GM19099 (cell line): ENCODE data around the gene GMEB1.

ENCODE experiments used
- POLR2A ChIP-seq: IDR thresholded peaks from 3 replicates; pipeline ENCODE4 v1.6.1; 2011; ENCODE audit warnings: low read depth; ENCODE audit not compliant: insufficient read length; ENCODE audit errors: extremely low read depth

The GMEB1 gene, protein sequence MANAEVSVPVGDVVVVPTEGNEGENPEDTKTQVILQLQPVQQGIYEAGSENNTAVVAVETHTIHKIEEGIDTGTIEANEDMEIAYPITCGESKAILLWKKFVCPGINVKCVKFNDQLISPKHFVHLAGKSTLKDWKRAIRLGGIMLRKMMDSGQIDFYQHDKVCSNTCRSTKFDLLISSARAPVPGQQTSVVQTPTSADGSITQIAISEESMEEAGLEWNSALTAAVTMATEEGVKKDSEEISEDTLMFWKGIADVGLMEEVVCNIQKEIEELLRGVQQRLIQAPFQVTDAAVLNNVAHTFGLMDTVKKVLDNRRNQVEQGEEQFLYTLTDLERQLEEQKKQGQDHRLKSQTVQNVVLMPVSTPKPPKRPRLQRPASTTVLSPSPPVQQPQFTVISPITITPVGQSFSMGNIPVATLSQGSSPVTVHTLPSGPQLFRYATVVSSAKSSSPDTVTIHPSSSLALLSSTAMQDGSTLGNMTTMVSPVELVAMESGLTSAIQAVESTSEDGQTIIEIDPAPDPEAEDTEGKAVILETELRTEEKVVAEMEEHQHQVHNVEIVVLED

DNA sequence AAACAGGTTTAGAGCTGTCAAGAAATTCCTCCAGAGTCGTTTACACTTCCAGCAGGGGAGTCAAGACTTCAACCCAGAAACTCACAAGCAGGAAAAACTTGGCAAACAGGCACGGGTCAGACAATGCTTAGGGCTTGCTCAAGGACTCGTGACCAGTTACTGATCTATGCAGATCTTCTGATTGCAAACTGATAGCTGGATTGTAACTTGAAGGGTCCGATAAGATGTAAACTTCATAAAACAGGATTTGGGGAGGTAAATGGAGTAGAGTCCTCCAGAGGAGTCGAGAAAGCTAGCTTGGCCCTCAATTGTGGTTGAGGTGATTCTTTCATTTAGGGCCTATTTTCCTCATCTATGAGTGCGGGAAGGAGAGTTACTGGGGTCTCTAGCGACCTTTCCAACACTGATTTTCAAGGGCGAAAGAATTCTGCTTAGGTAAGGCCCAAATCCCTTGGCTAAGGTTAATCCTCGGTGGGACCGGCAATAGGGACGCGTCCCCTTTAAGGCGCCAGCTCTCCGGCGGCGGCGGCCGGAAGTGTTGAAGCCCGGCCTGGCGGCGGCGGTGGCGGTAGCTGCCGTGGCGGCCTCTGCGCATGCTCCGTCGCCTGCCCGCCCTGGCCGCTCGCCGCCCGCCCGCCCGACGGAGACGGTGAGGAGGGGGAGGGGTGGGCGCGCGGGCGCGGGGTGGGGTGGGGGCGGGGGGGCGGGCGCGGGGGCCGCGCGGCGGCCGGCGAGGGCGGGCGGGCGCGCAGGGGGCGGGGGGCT lies at the start of gene GMEB1:
TSS of gene GMEB1 (plus strand) at position 594 of the 765 bp plus-strand sequence. CDS start 14,829 bp downstream, outside the sequence.
- no peak for TF ChIP-seq POLR2A

- no peak for TF ChIP-seq POLR2A
Observed at GRCh38 chr1:28631713-28632112, 36.9 kb upstream of the GMEB1 start.

- TF ChIP-seq POLR2A: no peak
Observed at GRCh38 chr1:28632560-28632959, 36.0 kb upstream of the GMEB1 start.

- no peak for TF ChIP-seq POLR2A
Observed at GRCh38 chr1:28640766-28641165, 27.8 kb upstream of the GMEB1 start.

DNA sequence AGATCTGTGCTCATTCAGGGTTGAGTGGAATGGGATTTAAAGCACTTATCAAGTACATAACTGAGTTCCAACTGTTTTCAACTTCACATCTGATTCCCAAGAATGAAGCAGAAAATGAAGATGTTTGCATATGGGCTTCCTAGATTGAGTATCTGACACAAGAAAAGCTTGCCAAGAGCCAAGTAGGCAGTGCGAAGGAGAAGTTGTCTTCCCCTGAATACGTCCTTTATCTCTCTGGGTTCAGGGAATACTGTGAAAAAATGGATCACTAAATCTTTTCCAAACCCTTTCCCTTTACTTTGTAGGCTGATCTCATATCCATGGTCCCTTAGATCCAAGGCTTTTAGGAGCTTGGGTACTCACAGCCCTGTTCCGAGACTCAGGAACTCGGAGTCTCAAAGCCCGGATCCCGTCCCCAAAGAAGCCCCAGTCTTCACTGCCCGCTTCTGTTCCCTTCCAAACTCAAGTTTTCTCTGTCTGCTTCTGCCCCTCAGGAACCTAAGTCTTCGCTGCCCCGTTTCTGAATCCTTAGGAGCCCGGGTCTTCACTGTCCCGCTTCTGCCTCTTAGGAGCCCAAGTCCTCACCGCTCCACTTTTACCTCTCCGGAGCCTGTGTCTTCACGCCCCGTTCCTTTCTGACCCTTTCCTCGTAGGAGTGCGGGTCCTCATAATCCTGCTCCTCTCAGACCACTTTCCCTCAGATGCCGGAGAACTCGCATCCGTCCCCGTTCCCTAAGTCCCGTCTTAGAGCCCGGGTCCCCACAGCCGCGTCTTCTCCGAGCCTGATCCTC lies 26.3 kb upstream of the GMEB1 start:
- TF ChIP-seq POLR2A: no peak

DNA sequence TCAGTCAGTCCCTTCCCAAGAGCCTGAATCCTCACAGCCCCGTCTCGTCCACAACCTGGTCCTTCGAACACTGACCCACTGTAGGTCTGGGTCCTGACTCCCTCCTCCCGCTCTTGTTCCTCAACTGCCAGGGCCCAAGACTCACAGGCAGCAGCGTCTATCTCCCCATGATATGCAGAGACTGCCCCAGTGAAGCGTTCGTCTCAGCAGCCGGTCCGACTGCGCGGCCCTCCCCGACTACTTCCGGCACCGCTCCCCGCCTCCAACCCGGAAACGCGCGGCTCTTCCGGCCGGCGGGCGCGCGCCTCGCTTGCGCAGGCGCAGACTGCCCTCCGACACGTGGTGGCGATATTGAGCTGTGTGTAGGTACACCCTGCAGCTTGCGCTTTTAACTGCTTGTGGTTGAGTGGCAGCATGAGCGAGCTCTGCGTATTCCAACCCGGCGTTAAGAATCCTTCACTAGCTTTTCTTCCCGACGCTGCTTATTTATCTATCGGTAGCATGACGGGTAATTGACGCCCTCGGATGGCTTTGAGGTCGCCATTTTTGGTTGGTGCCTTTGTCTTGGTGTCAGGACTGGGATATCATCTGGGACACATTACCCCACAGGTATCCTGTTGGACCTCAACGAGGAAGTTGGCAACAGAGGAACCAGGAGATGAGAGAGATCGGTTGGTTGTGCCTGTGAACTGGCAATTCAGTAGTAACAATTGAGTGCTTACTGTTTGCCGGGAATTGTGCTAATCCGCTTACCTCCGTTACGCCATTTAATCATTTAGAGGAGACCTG lies 25.5 kb upstream of the GMEB1 start, which contains the start of gene TAF12:
TSS of gene TAF12 (minus strand) at position 221 of the 789 bp plus-strand sequence. CDS start 20,986 bp downstream, outside the sequence.
- peak; percentile 99 for TF ChIP-seq POLR2A

- TF ChIP-seq POLR2A: no peak
Observed at GRCh38 chr1:28644494-28644893, 24.1 kb upstream of the GMEB1 start.

DNA sequence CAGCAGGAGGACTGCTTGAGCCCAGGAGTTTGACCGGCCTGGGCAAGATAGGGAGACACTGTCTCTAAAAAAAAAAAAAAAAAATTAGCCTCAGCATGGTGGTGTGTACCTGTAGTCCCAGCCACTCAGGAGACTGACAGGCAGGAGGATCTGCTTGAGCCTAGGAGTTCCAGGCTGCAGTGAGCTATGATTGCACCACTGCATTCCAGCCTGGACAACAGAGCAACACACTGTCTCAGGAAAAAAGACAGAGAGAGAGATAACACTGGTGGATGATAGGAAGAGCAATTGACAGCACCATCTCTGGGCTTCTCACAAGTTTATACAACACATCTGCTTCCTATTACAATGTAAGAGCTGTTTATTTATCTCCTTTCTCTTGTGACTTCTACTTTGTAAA lies 22.5 kb upstream of the GMEB1 start:
- no peak for TF ChIP-seq POLR2A

GRCh38 chr1:28648008-28648473 lies 20.5 kb upstream of the GMEB1 start:
- no peak for TF ChIP-seq POLR2A

DNA sequence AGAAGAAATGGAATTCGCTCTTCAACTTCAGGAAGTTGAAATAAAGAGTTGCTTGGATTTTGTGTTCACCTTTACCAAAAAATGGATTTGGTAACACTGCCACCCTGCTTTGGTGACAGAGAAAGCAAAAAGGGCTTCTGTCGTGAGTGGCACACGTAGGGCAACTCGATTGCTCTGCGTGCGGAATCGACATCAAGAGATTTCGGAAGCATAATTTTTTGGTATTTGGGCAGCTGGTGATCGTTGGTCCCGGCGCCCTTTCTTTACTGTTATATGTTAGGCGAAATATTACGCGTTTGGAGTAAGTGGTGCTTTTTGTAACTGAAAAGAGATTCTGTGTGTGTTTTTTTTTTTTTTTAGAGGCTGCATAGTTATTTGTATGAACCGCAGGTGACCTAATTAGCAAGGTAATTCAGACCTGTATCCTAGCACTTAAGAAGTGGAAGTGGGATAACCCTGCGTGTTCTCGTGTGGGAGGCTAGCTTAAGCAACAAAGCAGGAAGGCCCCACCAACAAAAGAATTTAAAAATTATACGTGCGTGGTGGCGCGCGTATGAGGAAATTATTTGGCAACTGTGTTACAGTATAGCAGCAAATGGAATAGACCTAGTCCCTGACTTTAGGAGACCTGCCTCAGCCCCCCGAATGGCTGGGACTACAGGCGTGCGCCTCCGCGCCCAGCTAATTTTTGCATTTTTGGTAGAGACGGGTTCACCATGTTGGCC lies 19.9 kb upstream of the GMEB1 start, which contains the start of gene RNU11:
TSS of gene RNU11 (plus strand) at position 127 of the 725 bp plus-strand sequence.
- TF ChIP-seq POLR2A: peak; percentile 100

DNA sequence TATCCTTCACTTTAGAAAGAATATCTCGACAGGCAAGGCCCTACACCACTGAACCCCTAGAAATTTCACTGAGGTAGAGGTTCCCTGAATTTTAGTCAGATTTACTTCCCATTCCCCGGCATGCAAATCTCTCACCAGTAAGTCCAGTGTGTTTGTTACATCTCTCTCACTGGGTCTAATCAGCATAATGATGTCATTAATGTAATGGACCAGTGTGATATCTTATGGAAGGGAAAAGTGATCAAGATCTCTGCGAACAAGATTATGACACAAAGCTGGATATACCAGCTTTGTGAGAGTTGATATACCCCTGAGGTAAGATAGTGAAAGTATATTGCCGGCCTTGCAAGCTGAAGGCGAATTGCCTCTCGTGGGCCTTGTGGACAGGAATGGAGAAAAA lies 12.2 kb upstream of the GMEB1 start:
- no peak for TF ChIP-seq POLR2A

DNA sequence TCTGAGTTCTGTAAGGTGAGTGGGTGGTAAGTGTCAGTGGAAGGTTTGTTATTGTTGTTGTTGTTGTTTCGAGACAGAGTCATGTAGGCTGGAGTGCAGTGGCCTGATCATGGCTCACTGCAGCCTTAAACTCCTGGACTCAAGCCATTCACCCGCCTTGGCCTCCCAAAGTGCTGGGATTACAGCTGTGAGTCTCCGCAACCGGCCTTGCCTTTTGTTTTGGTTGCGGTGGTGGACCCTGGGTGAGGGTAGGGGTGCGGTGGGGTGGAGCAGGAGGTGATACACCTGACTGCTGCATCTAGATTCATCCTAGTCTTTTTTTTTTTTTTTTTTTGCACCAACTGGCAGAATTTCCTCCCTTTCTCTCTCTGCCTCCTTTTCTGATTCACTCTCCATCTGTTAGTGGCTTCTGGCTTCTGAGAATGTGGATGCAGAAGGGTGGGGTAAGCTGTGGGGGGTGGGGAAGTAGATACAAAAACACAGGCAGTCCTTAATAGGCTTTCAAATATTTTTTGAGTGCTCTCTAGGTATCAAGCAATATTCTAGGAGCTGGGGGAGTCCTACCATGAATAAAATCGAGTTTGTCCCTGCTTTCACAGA lies 4.6 kb upstream of the GMEB1 start:
- no peak for TF ChIP-seq POLR2A

GRCh38 chr1:28666806-28667205 lies 1.8 kb upstream of the GMEB1 start:
- no peak for TF ChIP-seq POLR2A
